ENCODE measurements around the gene GALNT11. TPM values are rescaled to one million over a fixed set of nuclear protein-coding genes. Genes with fewer than 3 reads are reported as not detected.

The GALNT11 gene
- total RNA-seq, 2 experiments from 2014 or later: 17.3 to 18.9 TPM

GRCh38 chr7:152089183-152089582 is 63.7 kb downstream of the GALNT11 start:
- Mint-ChIP-seq H3K4me3 (no peak overlapping the region), H3K4me1 (no peaks in the 10 kb centered on the region), H3K27me3 (no peaks in the 10 kb centered on the region), H3K27ac (no peak overlapping the region), H3K9me3 (peaks cover 19% of the 10 kb centered on the region), H3K36me3 (ENCODE audit: low read depth) (peaks cover 11% of the 10 kb centered on the region)
- ChIA-PET POLR2A (no interaction called here), CTCF (no interaction called here)
- no peak for DNase-seq

- no peak overlapping the region for H3K27ac Mint-ChIP-seq
- DNase-seq: no peak
- ChIA-PET POLR2A (no interaction called here), CTCF (no interaction called here)
- H3K4me1 Mint-ChIP-seq: no peaks in the 10 kb centered on the region
- peaks cover 7% of the 10 kb centered on the region for H3K36me3 Mint-ChIP-seq (ENCODE audit: low read depth)
- no peaks in the 10 kb centered on the region for H3K27me3 Mint-ChIP-seq
- no peak overlapping the region for H3K4me3 Mint-ChIP-seq
- H3K9me3 Mint-ChIP-seq: peaks cover 19% of the 10 kb centered on the region
Observed at GRCh38 chr7:152090747-152091146, 65.3 kb downstream of the GALNT11 start.

GRCh38 chr7:152093717-152094116 is 68.2 kb downstream of the GALNT11 start:
- CTCF ChIA-PET: no interaction called here
- POLR2A ChIA-PET: no interaction called here

GRCh38 chr7:152095771-152096170 is 70.3 kb downstream of the GALNT11 start:
- ChIA-PET CTCF (no interaction called here), POLR2A (no interaction called here)
- H3K27ac Mint-ChIP-seq: no peak overlapping the region
- DNase-seq: no peak
- H3K4me1 Mint-ChIP-seq: no peaks in the 10 kb centered on the region
- peaks cover 3% of the 10 kb centered on the region for H3K36me3 Mint-ChIP-seq (ENCODE audit: low read depth)
- no peaks in the 10 kb centered on the region for H3K9me3 Mint-ChIP-seq
- H3K27me3 Mint-ChIP-seq: no peaks in the 10 kb centered on the region
- H3K4me3 Mint-ChIP-seq: no peak overlapping the region

More at GRCh38 chr7:152093717-152094116, 68.2 kb downstream of the GALNT11 start:
- Mint-ChIP-seq H3K36me3 (ENCODE audit: low read depth) (peaks cover 5% of the 10 kb centered on the region), H3K9me3 (peaks cover 9% of the 10 kb centered on the region), H3K27ac (no peak overlapping the region), H3K27me3 (no peaks in the 10 kb centered on the region), H3K4me3 (no peak overlapping the region), H3K4me1 (no peaks in the 10 kb centered on the region)
- DNase-seq: no peak

- ChIA-PET CTCF (no interaction called here), POLR2A (no interaction called here)
- Mint-ChIP-seq H3K4me3 (no peak overlapping the region), H3K27ac (no peak overlapping the region), H3K4me1 (no peaks in the 10 kb centered on the region), H3K36me3 (ENCODE audit: low read depth) (peaks cover 4% of the 10 kb centered on the region), H3K27me3 (no peaks in the 10 kb centered on the region), H3K9me3 (no peaks in the 10 kb centered on the region)
- no peak for DNase-seq
Observed at GRCh38 chr7:152097330-152097729, 71.9 kb downstream of the GALNT11 start.

GRCh38 chr7:152103066-152103465 is 77.6 kb downstream of the GALNT11 start:
- ChIA-PET POLR2A (no interaction called here), CTCF (no interaction called here)
- no peak overlapping the region for H3K27ac Mint-ChIP-seq
- no peaks in the 10 kb centered on the region for H3K9me3 Mint-ChIP-seq
- no peaks in the 10 kb centered on the region for H3K27me3 Mint-ChIP-seq
- no peak overlapping the region for H3K4me3 Mint-ChIP-seq
- H3K4me1 Mint-ChIP-seq: no peaks in the 10 kb centered on the region
- DNase-seq: no peak
- H3K36me3 Mint-ChIP-seq (ENCODE audit: low read depth): peaks cover 11% of the 10 kb centered on the region

GRCh38 chr7:152103691-152104090 is 78.2 kb downstream of the GALNT11 start:
- no peak for DNase-seq
- Mint-ChIP-seq H3K36me3 (ENCODE audit: low read depth) (peaks cover 11% of the 10 kb centered on the region), H3K9me3 (no peaks in the 10 kb centered on the region), H3K27me3 (no peaks in the 10 kb centered on the region), H3K27ac (no peak overlapping the region), H3K4me3 (no peak overlapping the region), H3K4me1 (no peaks in the 10 kb centered on the region)
- POLR2A ChIA-PET: no interaction called here
- CTCF ChIA-PET: no interaction called here

GRCh38 chr7:152105205-152105604 is 79.7 kb downstream of the GALNT11 start:
- H3K36me3 Mint-ChIP-seq (ENCODE audit: low read depth): peaks cover 13% of the 10 kb centered on the region
- peaks cover 4% of the 10 kb centered on the region for H3K4me1 Mint-ChIP-seq
- H3K4me3 Mint-ChIP-seq: no peak overlapping the region
- DNase-seq: no peak
- ChIA-PET POLR2A (no interaction called here), CTCF (interaction anchor here (1.2 kb wide), 1 partner anchor 29 kb away, joined by 3 read pairs; no protein-coding TSS in a partner anchor)
- no peaks in the 10 kb centered on the region for H3K9me3 Mint-ChIP-seq
- H3K27ac Mint-ChIP-seq: no peak overlapping the region
- H3K27me3 Mint-ChIP-seq: no peaks in the 10 kb centered on the region

GRCh38 chr7:152106990-152107389 is 81.5 kb downstream of the GALNT11 start:
- Mint-ChIP-seq H3K4me3 (no peak overlapping the region), H3K9me3 (no peaks in the 10 kb centered on the region), H3K27me3 (no peaks in the 10 kb centered on the region), H3K4me1 (peaks cover 4% of the 10 kb centered on the region), H3K36me3 (ENCODE audit: low read depth) (peaks cover 17% of the 10 kb centered on the region), H3K27ac (no peak overlapping the region)
- ChIA-PET CTCF (no interaction called here), POLR2A (no interaction called here)
- DNase-seq: no peak

- POLR2A ChIA-PET: no interaction called here
- CTCF ChIA-PET: no interaction called here
- H3K27ac Mint-ChIP-seq: no peak overlapping the region
Observed at GRCh38 chr7:152107945-152108344, 82.5 kb downstream of the GALNT11 start.

GRCh38 chr7:152108359-152108758 is 82.9 kb downstream of the GALNT11 start:
- Mint-ChIP-seq H3K4me1 (peaks cover 4% of the 10 kb centered on the region), H3K9me3 (no peaks in the 10 kb centered on the region)

More at GRCh38 chr7:152107945-152108344, 82.5 kb downstream of the GALNT11 start:
- H3K27me3 Mint-ChIP-seq: no peaks in the 10 kb centered on the region
- H3K4me1 Mint-ChIP-seq: peaks cover 4% of the 10 kb centered on the region
- no peaks in the 10 kb centered on the region for H3K9me3 Mint-ChIP-seq
- no peak overlapping the region for H3K4me3 Mint-ChIP-seq
- peaks cover 17% of the 10 kb centered on the region for H3K36me3 Mint-ChIP-seq (ENCODE audit: low read depth)
- no peak for DNase-seq

GRCh38 chr7:152112829-152113228 is 87.4 kb downstream of the GALNT11 start:
- CTCF ChIA-PET: no interaction called here

More at GRCh38 chr7:152108359-152108758, 82.9 kb downstream of the GALNT11 start:
- Mint-ChIP-seq H3K36me3 (ENCODE audit: low read depth) (peaks cover 17% of the 10 kb centered on the region), H3K4me3 (no peak overlapping the region), H3K27ac (no peak overlapping the region), H3K27me3 (no peaks in the 10 kb centered on the region)
- ChIA-PET CTCF (no interaction called here), POLR2A (no interaction called here)
- no peak for DNase-seq

GRCh38 chr7:152115021-152115718 is 89.7 kb downstream of the GALNT11 start:
- no peaks in the 10 kb centered on the region for H3K4me1 Mint-ChIP-seq
- ChIA-PET CTCF (interaction anchor here (1.4 kb wide), 1 partner anchor 13 kb away, joined by 4 read pairs; no protein-coding TSS in a partner anchor), POLR2A (no interaction called here)
- no peaks in the 10 kb centered on the region for H3K9me3 Mint-ChIP-seq
- H3K27me3 Mint-ChIP-seq: no peaks in the 10 kb centered on the region
- peaks cover 40% of the 10 kb centered on the region for H3K36me3 Mint-ChIP-seq (ENCODE audit: low read depth)
- no peak overlapping the region for H3K4me3 Mint-ChIP-seq
- no peak for DNase-seq
- H3K27ac Mint-ChIP-seq: no peak overlapping the region

More at GRCh38 chr7:152112829-152113228, 87.4 kb downstream of the GALNT11 start:
- H3K27me3 Mint-ChIP-seq: no peaks in the 10 kb centered on the region
- peaks cover 4% of the 10 kb centered on the region for H3K4me1 Mint-ChIP-seq
- peaks cover 25% of the 10 kb centered on the region for H3K36me3 Mint-ChIP-seq (ENCODE audit: low read depth)
- POLR2A ChIA-PET: no interaction called here
- H3K4me3 Mint-ChIP-seq: no peak overlapping the region
- H3K9me3 Mint-ChIP-seq: no peaks in the 10 kb centered on the region
- no peak overlapping the region for H3K27ac Mint-ChIP-seq
- no peak for DNase-seq

- POLR2A ChIA-PET: interaction anchor here (0.5 to 0.7 kb wide), 2 partner anchors 10 to 480 kb away, joined by 3 read pairs; no protein-coding TSS in a partner anchor
- no peaks in the 10 kb centered on the region for H3K9me3 Mint-ChIP-seq
- peaks cover 53% of the 10 kb centered on the region for H3K36me3 Mint-ChIP-seq (ENCODE audit: low read depth)
Observed at GRCh38 chr7:152117356-152117755, 91.9 kb downstream of the GALNT11 start.

More at GRCh38 chr7:152117356-152117755, 91.9 kb downstream of the GALNT11 start:
- Mint-ChIP-seq H3K4me1 (peaks cover 2% of the 10 kb centered on the region), H3K27me3 (no peaks in the 10 kb centered on the region), H3K27ac (peak overlapping the region; percentile 63), H3K4me3 (no peak overlapping the region)
- no peak for DNase-seq
- CTCF ChIA-PET: no interaction called here

All from activated CD4-positive, alpha-beta T cell treated with anti-CD3 and anti-CD28 coated beads, Interleukin-2, amount 10 ng/mL, durations not matched to agents 7 days and 5 days (primary cell).